Measurements from ENCODE around the gene GABPB1.

Gene GABPB1

GRCh38 chr15:50252556-50252955 is 102.4 kb downstream of the GABPB1 start:
- Histone ChIP-seq H3K27me3 (no peaks in the 10 kb centered on the region), H3K36me3 (no peaks in the 10 kb centered on the region), H3K9me3 (no peaks in the 10 kb centered on the region), H3K4me1 (ENCODE audit: control insufficient read depth in 1 of 2, insufficient read depth in 1 of 2, low read depth in 1 of 2, low read length in 1 of 2) (peaks cover 37 to 38% of the 10 kb centered on the region in 2 experiments), H3K4me3 (ENCODE audit: low read depth in 1 of 2, low read length in 1 of 2) (no peak overlapping the region), H3K27ac (no peak overlapping the region)
- TF ChIP-seq CTCF (IDR thresholded peaks at IDR 0.05) = no peak

GRCh38 chr15:50251638-50252182 is 103.3 kb downstream of the GABPB1 start:
- no peaks in the 10 kb centered on the region for H3K9me3 ChIP-seq
- no peak overlapping the region for H3K4me3 ChIP-seq (ENCODE audit: low read depth in 1 of 2, low read length in 1 of 2)
- H3K4me1 ChIP-seq (ENCODE audit: control insufficient read depth in 1 of 2, insufficient read depth in 1 of 2, low read depth in 1 of 2, low read length in 1 of 2) = peaks cover 35 to 38% of the 10 kb centered on the region in 2 experiments
- TF ChIP-seq CTCF (IDR thresholded peaks at IDR 0.05) = no peak
- H3K36me3 ChIP-seq = no peaks in the 10 kb centered on the region
- no peaks in the 10 kb centered on the region for H3K27me3 ChIP-seq
- H3K27ac ChIP-seq = no peak overlapping the region

DNA sequence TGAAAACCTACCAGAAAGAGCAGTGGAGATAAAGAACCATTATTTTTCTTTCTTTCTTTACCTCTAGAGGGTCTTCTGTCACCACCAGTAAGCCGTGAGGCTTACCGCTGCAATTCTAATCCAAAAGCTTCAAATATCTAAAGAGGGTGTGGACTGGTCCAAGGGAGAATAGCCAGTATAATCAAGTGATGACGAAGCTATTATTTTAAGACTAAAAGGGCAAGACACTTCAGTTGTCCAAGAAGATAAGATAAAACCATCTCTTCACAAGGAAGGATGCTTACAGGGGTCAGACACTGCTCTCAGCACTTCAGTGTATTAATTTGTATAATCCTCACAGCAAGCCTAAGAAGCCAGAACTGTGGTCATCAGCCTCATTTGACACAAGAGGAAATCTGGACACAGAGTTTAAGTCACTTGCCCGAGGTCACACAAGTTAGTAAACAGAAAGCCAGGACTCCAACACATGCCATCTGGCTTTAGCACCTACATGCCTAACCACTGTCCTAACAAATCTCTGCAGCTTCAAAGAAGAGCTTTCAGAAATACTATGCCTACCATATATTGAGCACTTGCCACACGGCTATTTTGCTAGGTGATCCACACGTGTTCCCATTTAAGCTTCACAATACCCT is 104.1 kb downstream of the GABPB1 start:
- H3K9me3 ChIP-seq = no peaks in the 10 kb centered on the region
- H3K27me3 ChIP-seq = no peaks in the 10 kb centered on the region
- peaks cover 27 to 34% of the 10 kb centered on the region in 2 experiments for H3K4me1 ChIP-seq (ENCODE audit: control insufficient read depth in 1 of 2, insufficient read depth in 1 of 2, low read depth in 1 of 2, low read length in 1 of 2)
- H3K27ac ChIP-seq = no peak overlapping the region
- TF ChIP-seq CTCF (IDR thresholded peaks at IDR 0.05) = no peak
- H3K36me3 ChIP-seq = no peaks in the 10 kb centered on the region
- H3K4me3 ChIP-seq (ENCODE audit: low read depth in 1 of 2, low read length in 1 of 2) = no peak overlapping the region

DNA sequence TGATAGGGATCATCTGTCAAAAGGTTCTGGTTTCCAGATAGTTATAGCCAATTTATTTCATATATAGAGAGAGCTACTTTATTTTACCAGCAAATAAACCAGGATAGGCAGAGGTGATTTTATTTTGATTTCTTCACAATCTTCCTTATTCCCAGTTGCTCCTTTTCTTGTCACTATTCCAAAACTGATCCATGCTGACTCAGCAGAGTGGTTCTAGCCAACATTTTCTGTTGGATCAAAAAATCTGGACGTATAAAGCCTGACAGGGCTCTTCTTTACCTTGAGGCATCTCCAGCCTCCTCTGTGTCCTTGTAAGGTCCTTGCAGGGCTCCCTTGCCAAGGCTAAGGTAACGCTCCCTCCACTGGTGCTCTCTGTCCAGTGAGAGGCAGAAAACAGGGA is 105.3 kb downstream of the GABPB1 start:
- Histone ChIP-seq H3K9me3 (no peaks in the 10 kb centered on the region), H3K4me3 (ENCODE audit: low read depth in 1 of 2, low read length in 1 of 2) (no peak overlapping the region), H3K4me1 (ENCODE audit: control insufficient read depth in 1 of 2, insufficient read depth in 1 of 2, low read depth in 1 of 2, low read length in 1 of 2) (peaks cover 24 to 29% of the 10 kb centered on the region in 2 experiments), H3K27ac (no peak overlapping the region), H3K27me3 (no peaks in the 10 kb centered on the region), H3K36me3 (no peaks in the 10 kb centered on the region)
- no peak for TF ChIP-seq CTCF (IDR thresholded peaks at IDR 0.05)

DNA sequence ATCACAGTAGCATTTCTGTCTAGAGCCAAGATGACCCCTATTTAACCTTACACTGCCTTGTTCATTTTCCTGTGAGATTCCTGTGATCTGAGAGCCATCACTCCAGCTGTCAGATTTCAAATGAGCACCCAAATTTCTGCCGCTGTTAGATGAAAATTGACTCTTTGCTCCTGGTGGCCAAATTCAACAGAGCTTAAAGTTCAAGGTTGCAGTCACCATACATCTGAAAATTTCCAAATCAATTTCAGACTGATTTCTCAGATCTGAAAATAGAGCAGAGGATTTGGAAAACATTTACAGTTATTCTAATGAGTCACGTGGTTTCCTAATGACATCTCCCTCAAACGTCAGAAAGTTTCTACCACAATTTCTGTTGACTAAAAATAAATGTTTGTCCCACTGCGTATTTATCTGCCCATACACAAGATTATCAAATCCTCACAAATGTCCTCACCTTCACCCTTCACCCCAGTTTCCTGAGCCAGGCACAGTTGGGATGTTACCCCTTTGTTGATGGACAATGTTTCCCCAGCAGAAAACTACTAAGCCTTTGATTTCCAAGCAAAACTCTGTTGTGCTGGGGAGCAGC is 105.9 kb downstream of the GABPB1 start:
- Histone ChIP-seq H3K36me3 (no peaks in the 10 kb centered on the region), H3K9me3 (no peaks in the 10 kb centered on the region), H3K27me3 (no peaks in the 10 kb centered on the region), H3K4me3 (ENCODE audit: low read depth in 1 of 2, low read length in 1 of 2) (no peak overlapping the region), H3K27ac (peak overlapping the region; percentile 91), H3K4me1 (ENCODE audit: control insufficient read depth in 1 of 2, insufficient read depth in 1 of 2, low read depth in 1 of 2, low read length in 1 of 2) (peaks cover 24 to 29% of the 10 kb centered on the region in 2 experiments)
- TF ChIP-seq CTCF (IDR thresholded peaks at IDR 0.05) = no peak

All from neutrophil (primary cell).